Tibial nerve (tissue), 4 donors: ENCODE results near the gene ACRV1.

Experiments used
- EP300 ChIP-seq, 2 donors: sonication (generic); formaldehyde crosslinking; IDR thresholded peaks; one replicate each; pipeline ENCODE4 v1.6.1; 2017; ENCODE audit warnings: antibody characterized with exemption in 2 of 2, mild to moderate bottlenecking in 1 of 2
- POLR2A ChIP-seq, 2 donors: fragments of 450-650 bp; IDR thresholded peaks; one replicate each; pipeline ENCODE4 v1.6.1; 2017; ENCODE audit warnings: antibody characterized with exemption in 2 of 2, mild to moderate bottlenecking in 2 of 2, moderate library complexity in 2 of 2
- TF ChIP-seq, protein P1 (sequence below), 5 experiments: fragments of 200-600 bp in 3 of 5; fragments of 450-650 bp in 2 of 5; sonication (generic) in 3 of 5; IDR thresholded peaks; one replicate each; pipeline ENCODE4 v1.5.1; 2016 to 2019; ENCODE audit warnings: antibody characterized with exemption in 5 of 5, mild to moderate bottlenecking in 3 of 5, moderate library complexity in 2 of 5

DNA sequence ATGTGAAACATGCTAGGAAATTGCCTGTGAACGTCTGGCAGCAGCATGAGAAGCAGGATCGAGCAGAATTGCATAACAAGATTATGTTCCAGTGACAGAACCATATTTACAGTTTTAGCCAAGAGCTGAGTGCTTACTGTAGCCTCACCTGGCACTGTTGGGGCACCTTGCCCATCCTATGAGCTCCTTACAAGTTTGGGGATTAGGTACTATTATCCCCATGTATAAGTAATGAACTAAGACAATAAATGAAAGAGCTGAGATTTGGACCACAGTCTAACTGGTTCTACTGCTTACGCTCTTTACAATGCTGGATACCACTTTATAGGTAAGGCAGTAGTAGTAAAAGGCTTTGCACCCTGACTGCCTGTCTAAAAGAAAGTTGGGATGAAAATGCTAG lies 48.3 kb upstream of the ACRV1 start:
- TF ChIP-seq, protein P1, sequence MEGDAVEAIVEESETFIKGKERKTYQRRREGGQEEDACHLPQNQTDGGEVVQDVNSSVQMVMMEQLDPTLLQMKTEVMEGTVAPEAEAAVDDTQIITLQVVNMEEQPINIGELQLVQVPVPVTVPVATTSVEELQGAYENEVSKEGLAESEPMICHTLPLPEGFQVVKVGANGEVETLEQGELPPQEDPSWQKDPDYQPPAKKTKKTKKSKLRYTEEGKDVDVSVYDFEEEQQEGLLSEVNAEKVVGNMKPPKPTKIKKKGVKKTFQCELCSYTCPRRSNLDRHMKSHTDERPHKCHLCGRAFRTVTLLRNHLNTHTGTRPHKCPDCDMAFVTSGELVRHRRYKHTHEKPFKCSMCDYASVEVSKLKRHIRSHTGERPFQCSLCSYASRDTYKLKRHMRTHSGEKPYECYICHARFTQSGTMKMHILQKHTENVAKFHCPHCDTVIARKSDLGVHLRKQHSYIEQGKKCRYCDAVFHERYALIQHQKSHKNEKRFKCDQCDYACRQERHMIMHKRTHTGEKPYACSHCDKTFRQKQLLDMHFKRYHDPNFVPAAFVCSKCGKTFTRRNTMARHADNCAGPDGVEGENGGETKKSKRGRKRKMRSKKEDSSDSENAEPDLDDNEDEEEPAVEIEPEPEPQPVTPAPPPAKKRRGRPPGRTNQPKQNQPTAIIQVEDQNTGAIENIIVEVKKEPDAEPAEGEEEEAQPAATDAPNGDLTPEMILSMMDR (IDR thresholded peaks at IDR 0.05), result no peak
- TF ChIP-seq POLR2A (IDR thresholded peaks at IDR 0.05) (no peak), EP300 (IDR thresholded peaks at IDR 0.05) (no peak)
